ENCODE results near the gene MYOZ1.

The MYOZ1 gene

DNA sequence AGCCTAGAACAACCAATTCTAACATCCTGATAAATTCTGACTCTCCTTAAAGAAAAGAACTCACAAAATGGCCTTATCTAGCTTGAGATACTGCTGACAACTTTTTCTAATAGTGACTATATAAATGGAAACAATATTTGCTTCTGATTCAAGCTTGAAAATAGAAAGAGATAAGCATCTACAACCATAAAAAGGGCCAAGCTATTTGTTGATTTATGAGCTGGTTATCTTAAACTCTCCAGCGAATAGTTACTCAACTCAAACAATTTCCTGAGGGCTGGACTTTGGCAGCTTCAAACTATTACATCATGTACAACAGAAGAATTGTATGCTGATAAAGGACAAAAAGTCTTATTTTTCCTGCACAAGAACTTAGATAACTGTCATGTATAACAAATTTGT, 54.7 kb downstream of the MYOZ1 start:
- Histone ChIP-seq H3K79me2 (ENCODE audit: insufficient read depth, low read length) (no peaks in the 10 kb centered on the region), H3K36me3 (ENCODE audit: low read length) (no peaks in the 10 kb centered on the region), H3F3A (ENCODE audit: insufficient read depth) (no peaks in the 10 kb centered on the region), H3K9me2 (replicated peaks; ENCODE audit: insufficient read depth, low read length) (no peaks in the 10 kb centered on the region), H3K27me3 (ENCODE audit: low read length) (no peaks in the 10 kb centered on the region), H3K9ac (ENCODE audit: low read length) (no peak overlapping the region), H4K20me1 (ENCODE audit: low read depth, low read length) (no peaks in the 10 kb centered on the region), H3K4me2 (ENCODE audit: low read depth, low read length, poor library complexity, severe bottlenecking) (no peak overlapping the region), H3K9me3 (ENCODE audit: insufficient read depth, low read length) (no peaks in the 10 kb centered on the region), H3K4me3 (ENCODE audit: insufficient read depth, low read length, poor library complexity, severe bottlenecking) (no peak overlapping the region), H3K27ac (ENCODE audit: low read depth, low read length) (no peak overlapping the region), H2AFZ (ENCODE audit: low read depth, low read length, severe bottlenecking) (no peak overlapping the region)
- no peak for TF ChIP-seq EZH2phosphoT487 (conservative IDR thresholded peaks at IDR 0.05; ENCODE audit: low read length)
- TF ChIP-seq, protein P1, sequence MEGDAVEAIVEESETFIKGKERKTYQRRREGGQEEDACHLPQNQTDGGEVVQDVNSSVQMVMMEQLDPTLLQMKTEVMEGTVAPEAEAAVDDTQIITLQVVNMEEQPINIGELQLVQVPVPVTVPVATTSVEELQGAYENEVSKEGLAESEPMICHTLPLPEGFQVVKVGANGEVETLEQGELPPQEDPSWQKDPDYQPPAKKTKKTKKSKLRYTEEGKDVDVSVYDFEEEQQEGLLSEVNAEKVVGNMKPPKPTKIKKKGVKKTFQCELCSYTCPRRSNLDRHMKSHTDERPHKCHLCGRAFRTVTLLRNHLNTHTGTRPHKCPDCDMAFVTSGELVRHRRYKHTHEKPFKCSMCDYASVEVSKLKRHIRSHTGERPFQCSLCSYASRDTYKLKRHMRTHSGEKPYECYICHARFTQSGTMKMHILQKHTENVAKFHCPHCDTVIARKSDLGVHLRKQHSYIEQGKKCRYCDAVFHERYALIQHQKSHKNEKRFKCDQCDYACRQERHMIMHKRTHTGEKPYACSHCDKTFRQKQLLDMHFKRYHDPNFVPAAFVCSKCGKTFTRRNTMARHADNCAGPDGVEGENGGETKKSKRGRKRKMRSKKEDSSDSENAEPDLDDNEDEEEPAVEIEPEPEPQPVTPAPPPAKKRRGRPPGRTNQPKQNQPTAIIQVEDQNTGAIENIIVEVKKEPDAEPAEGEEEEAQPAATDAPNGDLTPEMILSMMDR (IDR thresholded peaks at IDR 0.05; ENCODE audit: insufficient read depth, low read length, poor library complexity, severe bottlenecking): no peak

GRCh38 chr10:73585327-73585726, 55.9 kb downstream of the MYOZ1 start:
- H3F3A ChIP-seq (ENCODE audit: insufficient read depth): no peaks in the 10 kb centered on the region
- H3K36me3 ChIP-seq (ENCODE audit: low read length): no peaks in the 10 kb centered on the region
- no peaks in the 10 kb centered on the region for H3K9me2 ChIP-seq (replicated peaks; ENCODE audit: insufficient read depth, low read length)
- no peaks in the 10 kb centered on the region for H3K79me2 ChIP-seq (ENCODE audit: insufficient read depth, low read length)
- no peaks in the 10 kb centered on the region for H4K20me1 ChIP-seq (ENCODE audit: low read depth, low read length)
- H3K9me3 ChIP-seq (ENCODE audit: insufficient read depth, low read length): no peaks in the 10 kb centered on the region
- H3K27ac ChIP-seq (ENCODE audit: low read depth, low read length): no peak overlapping the region
- TF ChIP-seq, protein P1 (IDR thresholded peaks at IDR 0.05; ENCODE audit: insufficient read depth, low read length, poor library complexity, severe bottlenecking): no peak
- TF ChIP-seq EZH2phosphoT487 (conservative IDR thresholded peaks at IDR 0.05; ENCODE audit: low read length): no peak
- no peak overlapping the region for H3K9ac ChIP-seq (ENCODE audit: low read length)
- H3K27me3 ChIP-seq (ENCODE audit: low read length): no peaks in the 10 kb centered on the region
- H2AFZ ChIP-seq (ENCODE audit: low read depth, low read length, severe bottlenecking): no peak overlapping the region
- H3K4me3 ChIP-seq (ENCODE audit: insufficient read depth, low read length, poor library complexity, severe bottlenecking): no peak overlapping the region
- no peak overlapping the region for H3K4me2 ChIP-seq (ENCODE audit: low read depth, low read length, poor library complexity, severe bottlenecking)

DNA sequence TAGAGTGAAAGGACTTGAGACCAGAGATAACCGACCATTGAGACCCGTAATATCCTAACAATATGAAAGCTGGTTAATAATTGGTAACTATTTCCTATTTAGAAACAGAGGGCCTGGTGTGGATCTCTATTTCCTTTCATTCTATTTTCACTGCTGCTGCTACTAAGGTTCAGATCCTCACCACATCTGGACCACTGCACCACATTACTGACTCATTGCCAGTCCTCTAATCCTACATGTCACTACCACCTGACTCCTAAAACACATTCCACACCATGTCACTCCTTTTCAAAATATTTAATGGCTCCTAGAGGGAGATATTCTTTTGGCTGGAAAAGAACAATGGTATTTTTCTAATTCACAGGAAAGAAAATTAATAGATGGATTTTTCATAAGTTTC, 56.5 kb downstream of the MYOZ1 start:
- no peaks in the 10 kb centered on the region for H3K9me2 ChIP-seq (replicated peaks; ENCODE audit: insufficient read depth, low read length)
- H3K27ac ChIP-seq (ENCODE audit: low read depth, low read length): no peak overlapping the region
- H3K9me3 ChIP-seq (ENCODE audit: insufficient read depth, low read length): no peaks in the 10 kb centered on the region
- no peaks in the 10 kb centered on the region for H3K36me3 ChIP-seq (ENCODE audit: low read length)
- no peak overlapping the region for H3K9ac ChIP-seq (ENCODE audit: low read length)
- H4K20me1 ChIP-seq (ENCODE audit: low read depth, low read length): no peaks in the 10 kb centered on the region
- TF ChIP-seq, protein P1 (IDR thresholded peaks at IDR 0.05; ENCODE audit: insufficient read depth, low read length, poor library complexity, severe bottlenecking): no peak
- no peak for TF ChIP-seq EZH2phosphoT487 (conservative IDR thresholded peaks at IDR 0.05; ENCODE audit: low read length)
- H3K27me3 ChIP-seq (ENCODE audit: low read length): no peaks in the 10 kb centered on the region
- no peaks in the 10 kb centered on the region for H3K79me2 ChIP-seq (ENCODE audit: insufficient read depth, low read length)
- H3K4me2 ChIP-seq (ENCODE audit: low read depth, low read length, poor library complexity, severe bottlenecking): no peak overlapping the region
- no peak overlapping the region for H3K4me3 ChIP-seq (ENCODE audit: insufficient read depth, low read length, poor library complexity, severe bottlenecking)
- H2AFZ ChIP-seq (ENCODE audit: low read depth, low read length, severe bottlenecking): no peak overlapping the region
- H3F3A ChIP-seq (ENCODE audit: insufficient read depth): no peaks in the 10 kb centered on the region

Measured in SU-DHL-6 (cell line).